ENCODE data around the gene RNF103.
"Not testable (repeated sequence)": the region's sequence is repeated elsewhere in the genome, so short reads cannot be mapped to it uniquely, and the experiment has no call there.

DNA sequence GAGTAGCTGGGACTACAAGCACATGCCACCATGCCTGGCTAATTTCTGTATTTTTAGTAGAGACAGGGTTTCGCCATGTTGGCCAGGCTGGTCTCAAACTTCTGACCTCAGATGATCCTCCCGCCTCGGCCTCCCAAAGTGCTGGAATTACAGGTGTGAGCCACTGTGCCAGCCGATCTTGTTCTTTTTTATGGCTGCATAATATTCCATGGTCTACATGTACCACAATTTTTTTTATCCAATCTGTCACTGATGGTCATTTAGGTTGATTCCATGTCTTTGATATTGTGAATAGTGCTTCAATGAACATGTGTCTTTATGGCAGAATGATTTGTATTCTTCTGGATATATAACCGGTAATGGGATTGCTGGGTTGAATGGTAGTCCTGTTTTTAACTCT, 34.0 kb downstream of the RNF103 start:
- TF ChIP-seq, protein P1, sequence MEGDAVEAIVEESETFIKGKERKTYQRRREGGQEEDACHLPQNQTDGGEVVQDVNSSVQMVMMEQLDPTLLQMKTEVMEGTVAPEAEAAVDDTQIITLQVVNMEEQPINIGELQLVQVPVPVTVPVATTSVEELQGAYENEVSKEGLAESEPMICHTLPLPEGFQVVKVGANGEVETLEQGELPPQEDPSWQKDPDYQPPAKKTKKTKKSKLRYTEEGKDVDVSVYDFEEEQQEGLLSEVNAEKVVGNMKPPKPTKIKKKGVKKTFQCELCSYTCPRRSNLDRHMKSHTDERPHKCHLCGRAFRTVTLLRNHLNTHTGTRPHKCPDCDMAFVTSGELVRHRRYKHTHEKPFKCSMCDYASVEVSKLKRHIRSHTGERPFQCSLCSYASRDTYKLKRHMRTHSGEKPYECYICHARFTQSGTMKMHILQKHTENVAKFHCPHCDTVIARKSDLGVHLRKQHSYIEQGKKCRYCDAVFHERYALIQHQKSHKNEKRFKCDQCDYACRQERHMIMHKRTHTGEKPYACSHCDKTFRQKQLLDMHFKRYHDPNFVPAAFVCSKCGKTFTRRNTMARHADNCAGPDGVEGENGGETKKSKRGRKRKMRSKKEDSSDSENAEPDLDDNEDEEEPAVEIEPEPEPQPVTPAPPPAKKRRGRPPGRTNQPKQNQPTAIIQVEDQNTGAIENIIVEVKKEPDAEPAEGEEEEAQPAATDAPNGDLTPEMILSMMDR (conservative IDR thresholded peaks at IDR 0.05) = not testable (repeated sequence)
- not testable (repeated sequence) for TF ChIP-seq EZH2 (IDR thresholded peaks at IDR 0.05; ENCODE audit: low read depth)

Measured in PC-9 (cell line).